Left lobe of liver (tissue), 2 donors: ENCODE measurements around the gene TMEM178B. TPM values are rescaled to one million over a fixed set of nuclear protein-coding genes. Genes with fewer than 3 reads are reported as not detected.
"Not testable (repeated sequence)": the region's sequence is repeated elsewhere in the genome, so short reads cannot be mapped to it uniquely, and the experiment has no call there.

ENCODE experiments used
- ATAC-seq: fragments of 200-7000 bp; cut with Tn5 transposase; one replicate; pipeline ENCODE4 v1.9.1; 2020; ENCODE audit warnings: mild to moderate bottlenecking, moderate library complexity
- DNase-seq: peaks from one replicate; pipeline ENCODE4 v3.0.0-alpha.2; 2020; ENCODE audit warnings: low spot score
- total RNA-seq: library from RNA; stranded (reverse); gene quantifications from one replicate; pipeline ENCODE4 v1.2.1, GENCODE V29; 2021
- donor health status: DM: no; HTN: no; CAD: no; lungs with moderate emphysema.
- donor health status: DM: no; HTN: yes; CAD: no.

The TMEM178B gene
- total RNA-seq, 1 donor from 2014 or later = not detected

DNA sequence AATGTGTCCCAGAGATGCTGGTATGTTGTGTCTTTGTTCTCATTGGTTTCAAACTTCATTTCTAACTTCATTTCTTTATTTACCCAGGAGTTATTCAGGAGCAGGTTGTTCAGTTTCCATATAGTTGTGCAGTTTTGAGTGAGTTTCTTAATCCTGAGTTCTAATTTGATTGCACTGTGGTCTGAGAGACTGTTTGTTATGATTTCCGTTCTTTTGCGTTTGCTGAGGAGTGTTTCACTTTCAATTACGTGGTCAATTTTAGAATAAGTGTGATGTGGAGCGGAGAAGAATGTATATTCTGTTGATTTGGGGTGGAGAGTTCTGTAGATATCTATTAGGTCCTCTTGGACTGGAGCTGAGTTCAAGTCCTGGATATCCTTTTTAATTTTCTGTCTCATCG is 103.3 kb downstream of the TMEM178B start:
- ATAC-seq, DNase-seq: not testable (repeated sequence)

DNA sequence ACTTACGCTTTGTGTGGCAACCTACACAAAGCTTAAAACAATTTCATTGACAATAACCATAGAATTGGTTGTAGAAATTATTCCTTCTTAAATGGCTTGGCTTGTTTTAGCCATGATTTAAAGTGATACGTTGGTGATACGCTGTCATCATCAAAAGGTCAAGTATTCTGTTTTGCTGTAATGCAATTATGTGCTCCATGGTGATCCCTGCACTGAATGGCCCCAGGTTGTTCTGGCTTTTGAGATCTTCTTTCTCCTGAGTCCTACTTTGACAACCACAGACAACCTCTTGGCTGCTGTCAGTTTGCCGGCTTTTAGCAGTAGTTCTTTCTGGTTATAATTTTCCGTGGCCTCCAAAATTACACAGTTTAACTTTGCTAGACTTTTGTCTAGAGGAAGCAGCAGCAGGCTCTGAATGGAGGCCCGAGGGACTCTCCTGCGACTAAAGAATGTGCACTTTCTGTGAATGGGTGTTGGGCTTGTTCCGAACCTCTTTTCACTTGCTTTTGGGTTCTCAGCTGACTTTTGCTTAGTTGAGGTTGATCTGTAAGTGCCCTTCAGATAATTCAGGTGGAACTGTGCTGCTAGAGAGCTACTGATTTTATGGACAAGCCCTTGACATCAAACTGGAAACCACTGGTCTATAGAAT is 104.7 kb downstream of the TMEM178B start:
- no peak for DNase-seq
- ATAC-seq = no peak

DNA sequence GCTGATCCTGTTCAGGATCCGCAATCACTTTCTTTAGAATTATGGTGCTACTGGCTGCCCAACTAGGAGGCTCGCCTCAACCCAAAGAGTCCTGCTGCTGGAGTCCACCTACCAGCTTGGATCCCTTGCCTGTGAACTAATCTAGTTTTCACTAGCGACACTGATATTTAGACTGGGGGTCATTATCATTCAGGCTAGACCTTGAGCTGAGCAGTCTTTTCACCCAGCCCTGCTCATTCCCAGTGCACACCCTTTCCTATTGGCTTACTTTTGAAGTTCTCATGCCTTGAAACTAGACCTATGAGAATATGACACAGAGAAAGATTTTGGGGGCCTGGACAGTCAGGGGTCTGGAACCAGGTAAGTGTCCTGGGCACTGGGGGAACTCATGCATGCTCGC is 107.9 kb downstream of the TMEM178B start:
- no peak for DNase-seq
- ATAC-seq = no peak

DNA sequence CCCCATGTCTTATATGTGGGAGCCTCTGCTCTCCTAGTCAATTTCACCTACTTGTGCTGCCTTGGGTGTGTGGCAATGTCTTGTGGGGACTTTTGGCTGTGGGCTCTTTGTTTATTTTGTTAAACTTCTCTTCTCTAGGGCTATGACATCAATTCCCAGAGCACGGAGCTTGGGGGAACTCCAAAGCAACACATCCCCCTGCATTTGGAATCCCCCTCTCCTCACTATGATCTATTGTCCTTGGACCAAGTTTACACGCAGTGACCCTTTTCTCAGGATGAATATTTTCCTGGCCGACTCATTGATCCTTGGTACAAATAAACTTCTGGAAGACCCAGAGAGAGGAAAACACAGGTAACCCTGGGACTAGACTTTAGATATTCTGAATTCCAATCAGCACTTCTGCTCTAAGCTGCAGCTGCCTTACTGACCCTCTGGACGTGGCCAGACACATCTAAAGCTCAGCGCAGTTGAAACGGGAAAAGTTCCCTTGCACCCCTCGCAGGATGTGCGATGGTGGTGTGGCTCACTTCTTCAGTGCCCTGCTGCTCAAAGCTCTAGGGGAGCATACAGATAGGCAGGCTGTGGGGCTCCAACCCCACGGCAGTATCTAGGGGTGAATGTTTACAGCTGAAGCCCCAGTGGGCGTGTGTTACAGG is 110.8 kb downstream of the TMEM178B start:
- no peak for DNase-seq
- ATAC-seq = no peak

DNA sequence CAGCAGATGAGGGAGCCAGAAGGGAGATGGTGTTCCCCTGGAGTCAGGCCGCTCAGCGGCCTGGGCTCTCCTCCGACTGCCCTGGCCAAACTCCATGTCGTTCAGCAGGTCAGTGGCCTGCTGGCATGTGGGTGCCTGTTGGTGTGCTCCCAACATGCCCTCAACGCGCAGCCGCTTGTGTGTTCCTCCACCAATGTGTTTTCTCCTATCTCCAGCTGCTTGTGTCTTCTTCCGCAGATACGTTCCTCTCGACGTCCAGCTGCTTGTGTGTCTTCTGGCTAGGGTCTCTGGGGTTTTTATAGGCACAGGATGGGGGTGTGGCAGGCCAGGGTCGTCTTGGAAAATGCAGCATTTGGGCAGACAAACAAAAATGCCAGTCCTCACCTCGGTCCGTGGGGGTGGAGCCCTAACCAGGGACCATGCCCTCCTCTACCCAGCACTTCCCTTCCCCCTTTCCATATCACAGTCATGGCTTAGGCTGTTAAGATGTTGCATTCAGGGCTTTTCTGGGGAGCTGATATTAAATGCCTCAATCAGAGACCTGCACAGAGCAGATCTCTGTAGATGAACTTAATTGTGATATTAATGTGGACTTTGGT is 111.6 kb downstream of the TMEM178B start:
- no peak for DNase-seq

DNA sequence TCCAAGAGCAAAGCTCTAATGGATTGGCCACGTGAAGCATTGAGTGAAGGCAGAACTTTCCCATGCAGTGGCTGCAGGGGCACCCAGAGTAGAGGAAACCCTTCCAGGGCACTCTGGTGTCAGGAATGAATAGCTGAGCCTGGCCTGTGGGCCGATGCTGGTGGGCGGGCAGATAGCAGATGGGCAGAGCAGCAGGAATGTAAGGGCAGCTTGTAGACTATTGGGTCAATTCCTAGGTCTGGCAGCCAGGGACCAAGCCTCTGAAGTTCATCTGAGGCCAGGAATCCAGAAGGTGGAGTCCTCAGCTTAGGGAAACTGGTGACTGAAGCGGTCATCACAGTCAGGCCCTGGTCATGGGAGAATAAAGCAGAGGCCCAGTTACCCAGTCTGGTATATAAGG is 115.4 kb downstream of the TMEM178B start:
- ATAC-seq (no peak), DNase-seq (no peak)

More for the DNA sequence above, 111.6 kb downstream of the TMEM178B start:
- no peak for ATAC-seq

DNA sequence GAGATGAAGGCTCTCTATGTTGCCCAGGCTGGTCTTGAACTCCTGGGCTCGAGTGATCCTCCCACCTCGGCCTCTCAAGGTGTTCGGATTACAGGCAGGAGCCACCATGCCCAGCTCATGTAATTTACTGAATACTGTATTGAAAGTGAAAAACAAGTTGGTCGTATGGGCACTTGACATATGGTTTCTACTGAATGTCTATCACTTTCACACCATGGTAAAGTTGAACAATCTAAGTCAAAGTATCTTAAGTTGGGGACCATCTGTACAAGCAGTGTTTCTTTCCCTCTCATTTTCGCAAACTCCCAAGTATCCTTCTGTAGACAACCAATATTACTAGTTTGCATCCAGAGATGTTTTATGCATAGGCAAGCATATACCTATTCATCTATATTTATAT is 116.6 kb downstream of the TMEM178B start:
- DNase-seq (no peak), ATAC-seq (no peak)

DNA sequence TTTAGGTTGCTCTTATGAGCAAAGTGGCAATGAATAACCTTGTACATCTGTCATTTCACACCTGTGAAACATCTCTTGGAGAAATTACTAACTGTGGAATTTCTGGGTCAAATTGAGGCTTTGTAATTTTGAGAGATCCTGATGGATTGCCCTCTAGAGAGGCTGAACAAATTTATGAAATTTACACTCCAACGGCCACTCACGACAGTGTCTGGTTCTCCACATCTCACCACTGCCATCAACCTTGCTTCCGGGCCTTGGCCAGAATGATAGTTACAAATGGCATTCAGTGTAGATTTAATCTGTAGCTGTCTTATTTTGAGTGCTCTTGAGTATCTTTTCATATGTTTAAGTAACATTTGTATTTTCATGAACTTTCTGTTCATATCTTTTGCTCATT is 117.4 kb downstream of the TMEM178B start:
- no peak for DNase-seq
- no peak for ATAC-seq

DNA sequence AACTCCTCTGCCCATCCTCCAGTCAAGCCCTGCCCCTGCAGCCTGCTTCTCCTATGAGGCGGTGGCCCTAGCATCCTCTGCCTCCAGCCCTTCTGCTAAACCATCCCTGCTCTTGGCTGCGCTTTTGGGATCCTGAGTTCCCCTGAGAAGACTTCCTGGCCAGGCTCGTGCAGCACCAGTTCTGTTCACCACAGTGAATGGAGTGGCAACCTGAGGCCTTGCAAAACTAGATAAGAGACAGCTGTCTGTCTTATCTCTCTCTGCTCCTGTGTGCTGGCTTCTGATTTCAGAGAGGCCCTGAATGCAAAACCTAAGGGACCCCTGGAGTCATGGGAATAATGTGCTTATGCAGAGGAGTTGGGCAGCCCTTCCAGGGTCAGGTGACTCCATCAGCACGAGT is 119.2 kb downstream of the TMEM178B start:
- no peak for ATAC-seq
- DNase-seq = no peak

DNA sequence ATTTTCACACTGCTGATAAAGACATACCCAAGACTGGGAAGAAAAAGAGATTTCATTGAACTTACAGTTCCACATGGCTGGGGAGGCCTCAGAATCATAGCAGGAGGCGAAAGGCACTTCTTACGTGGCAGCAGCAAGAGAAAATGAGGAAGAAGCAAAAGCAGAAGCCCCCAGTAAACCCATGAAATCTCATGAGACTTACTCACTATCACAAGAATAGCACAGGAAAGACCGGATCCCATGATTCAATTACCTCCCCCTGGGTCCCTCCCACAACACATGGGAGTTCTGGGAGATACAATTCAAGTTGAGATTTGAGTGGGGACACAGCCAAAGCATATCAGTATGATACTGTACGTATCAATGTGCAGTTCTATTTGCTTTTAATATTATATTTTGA is 121.9 kb downstream of the TMEM178B start:
- not testable (repeated sequence) for DNase-seq, ATAC-seq

DNA sequence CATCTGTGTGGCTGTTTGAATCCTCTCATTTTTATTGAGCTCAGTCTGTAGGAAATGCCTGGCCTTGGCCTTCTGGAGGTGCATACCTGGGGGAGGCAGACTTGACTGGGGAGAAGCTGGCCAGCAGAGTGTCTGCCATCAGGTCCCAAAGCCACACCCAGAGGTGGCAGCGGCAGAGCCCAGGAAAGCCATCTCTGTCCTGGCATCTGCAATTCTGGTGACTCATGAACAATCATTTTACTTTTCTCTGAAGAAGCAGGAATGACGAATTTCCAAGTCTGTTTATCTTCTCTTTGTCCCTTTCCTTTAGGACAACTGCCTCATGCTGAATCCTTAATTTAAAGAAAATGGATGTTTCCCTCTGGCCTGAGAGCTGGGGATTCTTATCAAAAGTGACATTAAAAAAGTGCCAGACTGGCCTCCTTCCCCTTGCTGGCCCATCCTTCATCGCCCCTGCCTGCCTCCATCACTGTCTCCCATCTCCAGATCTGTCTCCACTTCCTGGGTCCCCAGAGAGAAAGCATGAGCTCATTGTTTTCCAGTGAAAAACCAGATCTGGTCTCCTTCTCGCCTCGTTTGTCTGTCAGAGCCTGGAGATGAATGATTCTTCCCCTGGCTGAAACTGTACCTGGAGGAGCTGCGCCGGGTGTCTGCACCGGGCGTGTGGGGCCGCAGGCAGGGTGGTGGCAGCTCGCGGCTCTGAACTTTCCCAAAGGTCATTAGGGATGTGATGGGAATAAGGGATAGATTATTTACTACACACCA is 124.5 kb downstream of the TMEM178B start:
- no peak for ATAC-seq
- no peak for DNase-seq

DNA sequence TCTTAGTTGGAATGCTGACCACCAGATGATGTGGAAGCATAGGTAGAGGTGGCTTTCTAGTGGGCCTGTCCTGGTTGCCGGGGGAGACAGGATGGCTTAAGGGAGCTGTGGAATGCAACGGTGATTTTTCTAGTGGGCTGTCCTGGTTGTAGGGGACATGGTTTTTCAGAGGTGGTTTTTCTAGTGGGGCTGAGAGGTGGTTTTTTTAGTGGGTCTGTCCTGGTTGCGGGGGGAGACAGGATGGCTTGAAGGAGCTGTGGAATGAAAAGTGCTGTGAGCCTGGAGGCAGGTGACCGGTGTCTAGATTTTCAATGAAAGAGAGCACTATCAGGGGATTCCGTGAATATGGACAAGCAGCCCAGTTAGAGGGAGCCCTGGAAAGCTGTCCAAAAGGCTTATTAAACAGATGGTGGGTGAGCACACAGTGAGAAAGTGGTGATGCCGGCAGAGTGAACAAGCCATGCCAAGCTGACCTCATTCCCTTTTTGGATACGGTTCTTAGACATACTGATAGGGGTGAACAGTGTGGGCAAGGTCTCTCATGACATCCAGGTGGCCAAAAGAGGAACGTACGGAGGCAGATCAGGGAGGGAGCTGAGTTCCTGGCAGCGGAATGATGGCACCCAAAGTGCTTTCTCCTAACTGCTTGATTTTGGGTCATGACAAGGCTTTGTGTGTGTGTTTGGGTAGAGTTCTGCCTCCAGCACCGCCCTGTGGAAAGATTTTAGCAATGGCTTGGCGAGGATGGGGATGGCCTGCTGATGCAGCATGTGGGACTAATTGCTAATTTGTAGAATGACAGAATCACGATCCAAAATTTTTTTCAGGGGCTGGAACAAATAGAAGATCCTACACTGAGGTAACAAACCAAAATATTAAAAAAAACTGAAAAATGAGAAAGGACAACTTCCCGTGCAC is 126.6 kb downstream of the TMEM178B start:
- ATAC-seq = no peak
- peak; percentile 10 for DNase-seq

DNA sequence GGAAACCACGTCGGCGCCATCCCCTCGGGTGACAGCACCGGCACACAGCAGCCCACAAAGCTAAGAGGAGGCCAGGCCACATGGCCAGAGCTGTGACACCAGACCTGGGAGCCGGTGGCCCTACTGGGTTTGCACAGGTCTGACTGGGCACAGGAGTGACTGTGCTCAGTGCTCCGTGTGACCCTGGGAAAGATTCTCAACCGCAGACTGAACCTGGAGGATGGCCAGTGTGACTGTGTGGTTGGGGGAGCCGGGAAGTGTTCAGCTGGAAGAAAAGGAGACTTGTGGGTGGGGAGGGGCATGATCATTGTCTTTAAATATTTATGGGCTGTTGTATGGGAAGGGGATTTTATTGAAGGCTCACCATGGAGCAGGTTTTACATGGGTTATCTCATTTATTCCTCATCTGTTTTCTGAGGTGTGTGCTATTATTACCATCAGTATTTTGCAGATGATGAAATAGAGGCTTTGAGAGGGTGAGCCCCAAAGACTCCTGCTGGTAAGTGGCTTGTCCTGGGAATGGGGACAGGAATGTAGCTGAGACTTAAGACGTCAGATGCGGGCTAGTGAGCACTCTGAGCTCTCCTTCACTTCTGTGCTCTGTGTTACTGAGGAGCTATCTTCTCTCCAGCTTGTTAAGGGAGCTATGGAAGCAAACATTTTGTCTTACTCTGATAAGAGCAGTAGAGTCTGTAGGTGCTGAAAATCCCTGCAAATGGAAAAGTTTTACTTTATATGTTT is 127.5 kb downstream of the TMEM178B start:
- DNase-seq (no peak), ATAC-seq (no peak)

DNA sequence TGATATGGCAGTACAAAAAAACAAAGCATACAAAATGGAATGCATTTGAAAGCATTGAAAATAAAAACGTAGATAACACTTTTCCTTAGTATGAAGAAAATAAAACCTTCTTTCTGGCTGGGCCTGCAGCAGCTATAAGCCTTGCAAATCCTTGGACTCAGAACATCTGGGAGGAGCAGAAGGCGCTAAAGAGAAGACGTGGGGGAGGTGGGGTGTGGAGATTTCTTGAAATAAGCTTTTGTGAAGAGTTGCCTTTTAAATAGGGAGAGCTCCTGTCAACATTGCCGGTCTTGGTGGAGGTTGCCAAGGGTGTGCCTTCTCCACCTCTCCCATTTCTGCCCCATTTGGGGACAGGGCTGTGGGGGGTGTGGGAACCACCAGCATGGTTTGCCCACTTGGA is 128.7 kb downstream of the TMEM178B start:
- no peak for DNase-seq
- no peak for ATAC-seq

DNA sequence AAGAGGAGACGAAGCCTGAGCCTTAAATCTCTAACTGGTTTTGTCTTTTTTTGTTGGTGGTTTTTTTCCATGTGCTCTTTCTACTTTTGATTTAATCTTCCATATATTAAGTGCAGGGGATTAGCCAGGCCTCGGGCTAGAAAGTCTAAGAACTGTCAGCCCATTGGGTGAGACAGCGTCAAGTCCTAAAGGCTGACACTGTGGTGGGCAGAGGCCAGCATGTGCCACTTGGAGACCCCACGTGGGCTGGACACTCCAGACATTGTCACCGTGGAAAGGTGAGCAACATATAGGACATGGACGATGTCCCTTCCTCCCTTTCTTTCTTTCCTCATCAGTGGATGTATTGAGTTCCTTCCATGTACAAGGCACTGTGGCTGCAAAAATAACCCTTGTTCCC is 129.3 kb downstream of the TMEM178B start:
- DNase-seq (no peak), ATAC-seq (no peak)

DNA sequence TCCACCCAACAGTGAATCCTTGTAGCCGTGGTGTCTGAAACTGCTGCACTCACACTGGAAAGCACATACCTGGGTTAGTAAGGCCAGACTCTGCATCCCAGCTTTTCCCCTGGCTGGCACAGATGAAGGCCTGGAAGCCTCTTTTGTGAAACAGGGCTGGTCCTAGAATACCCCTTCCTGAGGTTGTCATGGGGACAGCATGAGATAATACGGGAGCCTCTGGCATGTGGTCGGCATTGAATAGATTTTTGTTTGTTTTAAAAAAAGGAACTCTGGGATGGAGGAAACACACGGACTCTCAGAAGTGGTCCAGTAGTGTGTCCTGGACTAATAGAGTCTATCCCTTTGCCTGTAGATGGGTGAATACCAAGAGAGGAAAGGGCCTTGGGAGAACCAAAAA is 129.7 kb downstream of the TMEM178B start:
- ATAC-seq (no peak), DNase-seq (no peak)

DNA sequence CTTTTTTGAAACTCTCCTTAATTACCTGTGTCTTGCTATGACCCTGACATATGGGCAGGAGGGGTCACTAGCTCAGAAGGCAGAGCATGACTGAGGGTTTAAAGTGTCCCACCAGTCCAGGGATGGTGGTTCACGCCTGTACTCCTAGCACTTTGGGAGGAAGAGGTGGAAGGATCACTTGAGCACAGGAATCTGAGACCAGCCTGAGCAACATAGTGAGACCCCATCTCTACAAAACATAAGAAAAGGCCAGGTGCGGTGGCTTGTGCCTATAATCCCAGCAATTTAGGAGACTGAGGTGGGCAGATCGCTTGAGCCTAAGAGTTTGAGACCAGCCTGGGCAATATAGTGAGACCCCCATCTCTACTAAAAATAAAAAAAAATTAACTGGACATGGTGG is 133.8 kb downstream of the TMEM178B start:
- DNase-seq = no peak
- no peak for ATAC-seq

DNA sequence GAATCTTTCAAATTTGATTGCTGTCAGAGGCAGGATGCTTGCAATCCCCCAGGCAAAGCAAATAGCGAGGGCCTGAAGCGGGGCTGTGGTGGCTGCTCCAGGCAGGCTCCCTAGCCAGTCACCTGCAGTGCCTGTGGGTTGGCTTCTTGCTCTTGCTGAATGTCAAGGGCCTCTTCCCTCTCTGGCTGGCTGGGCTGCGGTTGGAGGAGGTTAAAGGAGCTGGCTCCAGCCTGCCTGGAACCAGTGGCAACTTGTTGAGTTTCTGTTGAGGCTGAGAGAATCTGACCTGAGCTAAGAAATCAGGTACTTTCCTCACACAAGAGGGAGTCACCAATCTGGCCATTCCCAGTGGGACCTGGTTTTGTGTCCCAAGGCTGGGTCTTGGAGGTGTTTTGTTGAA is 134.7 kb downstream of the TMEM178B start:
- ATAC-seq (no peak), DNase-seq (no peak)

DNA sequence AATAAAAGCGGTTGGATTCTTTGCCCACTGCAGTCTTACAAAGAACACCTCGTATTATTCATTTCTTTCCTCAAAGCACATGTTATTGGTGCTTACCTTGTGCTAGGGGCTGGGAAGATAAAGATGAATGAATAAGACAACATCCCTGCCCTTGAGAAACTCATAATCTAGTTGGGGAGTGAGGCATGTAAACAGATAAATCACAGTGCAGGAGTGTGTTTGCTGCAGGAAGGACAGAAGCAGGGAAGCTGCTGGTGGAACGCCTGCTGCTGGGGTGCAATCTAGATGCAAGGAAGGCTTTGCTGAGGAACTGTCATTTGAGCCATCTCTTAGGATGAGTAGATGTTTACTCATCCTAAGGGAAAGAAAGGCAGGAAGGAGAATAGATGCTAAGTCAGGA is 135.6 kb downstream of the TMEM178B start:
- ATAC-seq (no peak), DNase-seq (no peak)

DNA sequence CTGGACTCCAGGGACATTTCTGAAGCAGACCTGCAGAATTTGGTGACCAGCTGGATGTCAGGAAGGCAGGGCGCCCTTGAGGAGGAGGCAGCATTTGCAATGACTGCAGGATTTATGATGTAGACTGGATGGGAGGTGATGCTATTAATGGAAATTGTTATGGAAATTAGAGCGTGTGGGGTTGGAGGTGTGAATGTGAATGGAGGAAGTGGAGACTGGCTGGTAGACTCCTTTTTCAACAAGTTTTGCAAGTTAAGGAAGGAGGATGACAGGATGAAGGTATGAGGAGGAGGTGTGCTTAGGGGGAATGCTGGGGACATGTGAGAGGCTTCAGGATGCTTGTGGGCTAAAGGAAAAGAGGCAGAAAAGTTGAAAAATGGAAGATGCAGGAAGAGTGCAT is 137.0 kb downstream of the TMEM178B start:
- DNase-seq = no peak
- ATAC-seq = no peak
